Putamen (tissue), 1 donor: ENCODE measurements around the gene AANAT.

Experiments
- DNase-seq: peaks from one replicate; pipeline ENCODE4 v3.0.0-alpha.2; 2016; ENCODE audit warnings: low spot score

AANAT gene

GRCh38 chr17:76467366-76467765 is at the start of gene AANAT:
Gene AANAT (plus strand): TSS chr17:76467603. CDS start chr17:76468747, 1,144 bp downstream.
- DNase-seq, result no peak

- DNase-seq, result no peak
Observed at GRCh38 chr17:76419576-76420260, 47.7 kb upstream of the AANAT start.

GRCh38 chr17:76420356-76421043 is 46.9 kb upstream of the AANAT start:
- no peak for DNase-seq

GRCh38 chr17:76421044-76421407 is 46.4 kb upstream of the AANAT start:
- no peak for DNase-seq

- DNase-seq, result no peak
Observed at GRCh38 chr17:76422406-76422805, 45.0 kb upstream of the AANAT start.

DNA sequence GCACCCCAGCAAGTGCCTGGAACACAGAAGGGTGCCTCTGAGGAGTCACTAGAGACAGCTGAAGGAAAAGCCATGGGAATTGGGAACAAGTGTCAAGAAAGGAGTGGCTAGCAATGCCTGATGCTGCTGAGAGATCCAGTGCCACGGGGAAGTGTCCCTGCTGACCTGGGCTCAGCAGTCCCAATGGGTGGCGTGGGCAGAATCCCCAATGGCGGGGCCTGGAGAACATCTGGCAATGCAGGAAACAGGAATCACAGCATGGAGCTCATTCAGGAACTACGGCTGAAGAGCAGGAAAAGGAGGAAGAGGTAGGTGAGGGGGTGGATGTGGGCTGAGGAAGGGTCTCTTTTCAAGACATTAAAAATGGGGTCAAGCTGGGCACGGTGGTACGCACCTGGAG is 44.5 kb upstream of the AANAT start:
- no peak for DNase-seq

- no peak for DNase-seq
Observed at GRCh38 chr17:76426853-76427252, 40.5 kb upstream of the AANAT start.

GRCh38 chr17:76427501-76428231 is 39.7 kb upstream of the AANAT start:
- DNase-seq, result no peak

- DNase-seq, result no peak
Observed at GRCh38 chr17:76428511-76428910, 38.9 kb upstream of the AANAT start.

GRCh38 chr17:76431509-76431908 is 35.9 kb upstream of the AANAT start:
- DNase-seq, result no peak

- DNase-seq, result no peak
Observed at GRCh38 chr17:76432004-76432403, 35.4 kb upstream of the AANAT start.

DNA sequence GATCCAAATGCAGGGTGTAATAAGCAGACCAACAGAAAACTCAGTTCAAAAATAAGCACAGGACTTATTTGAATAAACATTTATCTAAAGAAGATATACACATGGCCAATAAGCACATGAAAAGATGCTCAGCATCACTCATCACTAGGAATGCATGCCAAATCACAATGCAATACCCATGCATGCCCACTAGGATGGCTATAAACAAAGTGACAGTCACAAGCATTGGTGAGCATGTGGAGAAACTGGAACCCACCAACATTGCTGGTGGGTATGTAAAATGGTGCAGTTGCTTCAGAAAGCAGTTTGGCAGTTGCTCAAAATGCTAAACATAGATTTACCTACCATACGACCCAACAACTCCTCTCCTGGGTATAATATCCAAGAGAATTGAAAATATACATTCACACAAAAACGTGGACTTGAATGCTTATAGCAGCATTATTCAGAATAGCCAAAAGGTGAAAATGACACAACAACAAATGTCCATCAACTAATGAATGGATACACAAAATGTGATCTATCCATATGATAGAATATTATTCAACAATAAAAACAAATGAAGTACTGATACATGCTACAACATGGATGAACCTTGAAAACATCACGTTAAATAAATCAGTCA is 34.6 kb upstream of the AANAT start:
- no peak for DNase-seq

GRCh38 chr17:76433693-76434092 is 33.7 kb upstream of the AANAT start:
- DNase-seq, result no peak

GRCh38 chr17:76434870-76435269 is 32.5 kb upstream of the AANAT start:
- DNase-seq, result no peak

- DNase-seq, result no peak
Observed at GRCh38 chr17:76435751-76436150, 31.7 kb upstream of the AANAT start.

DNA sequence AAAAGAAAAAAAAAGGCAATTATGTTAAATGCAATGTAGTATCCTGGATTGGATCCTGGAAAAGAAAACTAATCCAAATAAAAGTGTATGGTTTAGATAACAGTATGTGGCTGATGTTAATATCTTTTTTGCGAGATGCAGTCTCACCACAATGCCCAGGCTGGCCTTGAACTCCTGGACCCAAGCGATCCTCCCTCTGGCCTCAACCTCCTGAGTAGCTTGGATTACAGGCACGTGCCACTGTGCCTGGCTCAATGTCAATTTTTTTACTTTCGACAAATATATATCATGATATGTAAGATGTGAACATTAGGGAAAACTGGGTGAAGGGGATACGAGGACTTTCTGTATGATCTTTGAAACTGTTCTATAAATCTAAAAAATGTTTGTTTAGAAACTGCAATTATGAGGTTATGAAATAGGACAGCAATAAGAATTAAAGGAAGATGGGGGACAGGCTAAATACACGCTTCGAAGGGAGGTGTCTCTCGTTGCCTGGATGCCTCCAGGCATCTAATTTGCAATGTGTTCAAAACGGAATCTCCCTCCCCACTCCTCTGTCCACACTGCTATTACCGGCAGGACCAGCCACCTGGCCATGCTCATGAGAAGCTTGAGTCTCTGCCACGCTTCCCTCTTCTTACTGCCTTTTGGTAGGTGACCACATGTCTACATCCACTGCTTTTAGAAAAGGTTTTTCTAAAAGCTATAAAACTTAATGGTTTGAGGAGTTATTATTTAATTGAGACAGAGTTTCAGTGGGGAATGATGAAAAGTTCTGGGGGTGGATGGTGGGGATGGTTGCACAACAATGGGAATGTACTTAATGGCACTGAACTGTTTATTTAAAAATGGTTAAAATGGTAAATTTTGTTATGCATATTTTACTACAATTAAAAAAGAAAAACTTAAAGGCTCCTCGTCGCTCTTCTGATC is 29.7 kb upstream of the AANAT start:
- DNase-seq, result no peak

GRCh38 chr17:76438906-76439305 is 28.5 kb upstream of the AANAT start:
- DNase-seq, result no peak

- no peak for DNase-seq
Observed at GRCh38 chr17:76439314-76439928, 28.0 kb upstream of the AANAT start.

- DNase-seq, result no peak
Observed at GRCh38 chr17:76440751-76441362, 26.5 kb upstream of the AANAT start.

GRCh38 chr17:76441686-76442340 is 25.6 kb upstream of the AANAT start:
- no peak for DNase-seq
